Stomach smooth muscle (tissue), 2 donors: ENCODE data around the gene SPEG.

Source experiments
- H3K27ac ChIP-seq: one replicate; pipeline ENCODE4 v1.7.0; 2013; ENCODE audit warnings: mild to moderate bottlenecking, low read length, inconsistent platforms
- H3K27me3 ChIP-seq, 2 donors: one replicate each; pipeline ENCODE4 v1.7.0; 2013; ENCODE audit warnings: low read length in 2 of 2; ENCODE audit not compliant: insufficient read depth in 2 of 2, control insufficient read depth in 1 of 2
- H3K36me3 ChIP-seq, 2 donors: one replicate each; pipeline ENCODE4 v1.7.0; 2013; ENCODE audit warnings: low read length in 2 of 2; ENCODE audit not compliant: control insufficient read depth in 2 of 2, insufficient read depth in 2 of 2
- H3K4me1 ChIP-seq: one replicate; pipeline ENCODE4 v1.7.0; 2013; ENCODE audit warnings: low read length; ENCODE audit not compliant: control insufficient read depth, insufficient read depth
- H3K4me3 ChIP-seq, 2 donors: one replicate each; pipeline ENCODE4 v1.7.0; 2013; ENCODE audit warnings: low read length in 2 of 2
- H3K9ac ChIP-seq, 2 donors: one replicate each; pipeline ENCODE4 v1.7.0; 2013; ENCODE audit warnings: low read length in 2 of 2, mild to moderate bottlenecking in 1 of 2
- H3K9me3 ChIP-seq, 2 donors: one replicate each; pipeline ENCODE4 v1.7.0; 2013; ENCODE audit warnings: low read length in 2 of 2; ENCODE audit not compliant: control insufficient read depth in 2 of 2
- donor health status: healthy.
- donor health status: Pancreatic carcinoma.

SPEG gene

GRCh38 chr2:219536967-219537366 lies 102.3 kb downstream of the SPEG start:
- no peak overlapping the region for H3K4me3 ChIP-seq
- no peak overlapping the region for H3K27ac ChIP-seq
- H3K27me3 ChIP-seq = no peaks in the 10 kb centered on the region
- no peak overlapping the region for H3K9ac ChIP-seq
- peaks cover 10 to 12% of the 10 kb centered on the region in 2 donors for H3K36me3 ChIP-seq
- no peaks in the 10 kb centered on the region for H3K9me3 ChIP-seq
- H3K4me1 ChIP-seq = peaks cover 23% of the 10 kb centered on the region

DNA sequence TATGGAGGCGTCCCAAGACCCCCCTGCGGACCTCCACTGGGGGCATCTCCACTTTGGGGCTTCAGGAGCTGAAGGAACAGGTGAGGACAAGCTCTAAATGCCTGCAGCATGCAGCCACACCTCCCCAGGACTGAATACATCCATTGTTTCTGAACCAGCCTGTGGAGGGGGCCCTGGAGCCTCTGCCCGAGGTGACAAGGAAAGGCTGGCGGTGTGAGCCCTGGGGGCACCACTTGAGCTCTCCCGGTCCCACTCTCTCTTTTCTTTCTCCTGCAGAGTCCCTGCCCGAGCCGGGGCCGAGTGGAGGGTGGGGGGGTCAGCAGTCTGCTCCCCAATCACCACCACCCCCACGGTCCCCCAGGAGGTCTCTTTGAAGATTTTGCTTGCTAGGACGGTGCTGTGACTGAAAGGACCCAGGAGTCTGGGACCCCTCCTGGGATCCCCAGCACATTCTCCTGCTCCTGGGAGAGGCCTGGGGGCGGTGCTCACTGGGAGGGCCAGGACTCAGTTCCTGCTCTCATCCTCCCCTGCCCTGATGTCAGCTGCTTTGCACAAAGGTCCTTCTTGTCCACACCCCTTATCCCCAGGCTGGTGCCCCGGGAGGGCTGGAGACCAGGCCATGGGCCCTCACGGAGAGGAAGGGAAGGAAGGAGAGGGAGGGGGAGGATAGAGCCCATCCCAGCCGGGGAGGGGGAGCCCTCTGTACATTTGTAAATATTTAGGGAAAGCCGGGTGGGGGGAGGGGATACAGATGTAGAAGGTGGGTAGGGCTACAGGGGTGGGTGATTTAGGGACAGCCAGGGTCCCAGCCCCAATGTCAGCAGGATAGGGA lies 103.2 kb downstream of the SPEG start:
- Histone ChIP-seq H3K36me3 (peaks cover 10 to 12% of the 10 kb centered on the region in 2 donors), H3K4me1 (peaks cover 32% of the 10 kb centered on the region), H3K27me3 (no peaks in the 10 kb centered on the region), H3K9me3 (no peaks in the 10 kb centered on the region), H3K4me3 (no peak overlapping the region), H3K9ac (no peak overlapping the region), H3K27ac (no peak overlapping the region)

- Histone ChIP-seq H3K4me3 (no peak overlapping the region), H3K4me1 (peaks cover 35% of the 10 kb centered on the region), H3K27ac (no peak overlapping the region), H3K36me3 (peaks cover 10 to 12% of the 10 kb centered on the region in 2 donors), H3K9ac (no peak overlapping the region), H3K9me3 (no peaks in the 10 kb centered on the region), H3K27me3 (no peaks in the 10 kb centered on the region)
Observed at GRCh38 chr2:219538504-219538951, 103.9 kb downstream of the SPEG start.

GRCh38 chr2:219538956-219539788 lies 104.5 kb downstream of the SPEG start:
- H3K4me3 ChIP-seq = no peak overlapping the region
- no peak overlapping the region for H3K9ac ChIP-seq

GRCh38 chr2:219539926-219540678 lies 105.5 kb downstream of the SPEG start:
- Histone ChIP-seq H3K27ac (no peak overlapping the region), H3K4me1 (peaks cover 44% of the 10 kb centered on the region), H3K27me3 (no peaks in the 10 kb centered on the region), H3K9me3 (no peaks in the 10 kb centered on the region), H3K9ac (no peak overlapping the region), H3K4me3 (no peak overlapping the region), H3K36me3 (peaks cover 10 to 12% of the 10 kb centered on the region in 2 donors)

More at GRCh38 chr2:219538956-219539788, 104.5 kb downstream of the SPEG start:
- Histone ChIP-seq H3K36me3 (peaks cover 10 to 12% of the 10 kb centered on the region in 2 donors), H3K9me3 (no peaks in the 10 kb centered on the region), H3K27me3 (no peaks in the 10 kb centered on the region), H3K4me1 (peaks cover 38% of the 10 kb centered on the region), H3K27ac (no peak overlapping the region)

GRCh38 chr2:219540784-219541504 lies 106.3 kb downstream of the SPEG start:
- H3K27me3 ChIP-seq = no peaks in the 10 kb centered on the region
- H3K9me3 ChIP-seq = no peaks in the 10 kb centered on the region
- no peak overlapping the region for H3K9ac ChIP-seq
- H3K4me1 ChIP-seq = peaks cover 44% of the 10 kb centered on the region
- H3K36me3 ChIP-seq = peaks cover 10 to 12% of the 10 kb centered on the region in 2 donors
- H3K4me3 ChIP-seq = no peak overlapping the region
- no peak overlapping the region for H3K27ac ChIP-seq

DNA sequence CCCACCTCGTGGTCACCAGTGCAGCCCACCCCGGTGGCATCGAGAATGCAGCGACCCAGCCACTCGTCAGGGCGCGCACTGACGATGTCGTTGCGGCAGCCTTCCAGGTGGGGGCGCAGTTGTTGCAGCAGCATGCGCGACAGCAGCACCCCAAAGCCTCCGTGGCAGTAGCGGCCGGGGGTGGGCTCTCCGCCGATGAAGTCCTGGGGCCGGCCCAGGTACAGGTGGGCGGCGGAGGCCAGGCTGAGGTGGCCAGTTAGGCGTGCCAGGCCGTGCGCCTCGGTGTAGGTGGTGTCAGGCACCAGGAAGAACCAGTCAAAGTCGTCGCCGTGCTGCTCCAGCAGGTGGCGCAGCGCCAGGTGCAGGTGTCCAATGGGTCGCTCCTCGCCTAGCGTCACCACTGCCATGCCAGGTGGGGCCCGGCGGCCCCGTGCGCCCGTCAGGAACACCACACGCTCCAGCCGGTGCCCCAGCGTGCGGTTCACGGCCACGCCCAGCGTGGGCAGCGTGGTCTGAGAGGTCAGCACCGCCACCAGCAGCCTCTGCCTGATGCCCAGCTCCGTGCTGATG lies 107.1 kb downstream of the SPEG start:
- H3K36me3 ChIP-seq = peaks cover 10 to 12% of the 10 kb centered on the region in 2 donors
- no peaks in the 10 kb centered on the region for H3K9me3 ChIP-seq
- H3K27ac ChIP-seq = no peak overlapping the region
- H3K4me1 ChIP-seq = peaks cover 44% of the 10 kb centered on the region
- H3K27me3 ChIP-seq = no peaks in the 10 kb centered on the region
- peak overlapping the region; percentile 4 to 80 for H3K4me3 ChIP-seq
- no peak overlapping the region for H3K9ac ChIP-seq

DNA sequence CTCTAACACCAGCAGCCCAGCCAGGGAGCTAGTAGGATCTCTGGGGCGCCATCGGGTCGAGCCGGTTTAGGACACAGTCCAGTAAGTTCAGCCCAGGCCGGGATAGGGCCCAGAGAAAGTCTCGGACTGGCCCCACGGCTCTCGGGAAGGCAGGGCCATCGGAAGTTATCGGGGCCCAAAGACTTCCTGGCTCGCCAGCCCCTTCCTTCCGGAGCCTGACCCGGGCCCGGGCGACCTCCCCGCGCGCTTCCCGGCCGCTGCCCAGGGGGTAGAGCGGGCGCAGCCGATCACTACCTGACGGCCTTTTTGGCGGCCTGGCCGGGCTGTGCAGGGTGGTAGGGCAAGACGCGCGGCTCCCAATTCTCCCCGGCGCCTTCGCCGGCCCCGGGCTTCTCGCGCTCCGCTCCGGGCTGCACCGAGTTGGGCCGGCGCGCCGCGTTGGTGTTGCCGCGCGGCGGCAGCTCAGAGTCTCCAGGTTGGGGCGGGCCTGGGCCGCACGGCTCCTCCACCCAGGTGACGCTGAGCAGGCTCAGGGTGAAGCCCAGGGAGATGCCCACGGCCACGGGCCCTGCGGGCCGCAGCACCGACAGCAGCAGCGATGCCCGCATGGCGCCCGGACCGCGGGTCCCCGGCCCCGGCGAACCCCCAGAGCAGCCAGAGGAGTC lies 108.4 kb downstream of the SPEG start:
- Histone ChIP-seq H3K27me3 (no peaks in the 10 kb centered on the region), H3K4me1 (peaks cover 40% of the 10 kb centered on the region)

DNA sequence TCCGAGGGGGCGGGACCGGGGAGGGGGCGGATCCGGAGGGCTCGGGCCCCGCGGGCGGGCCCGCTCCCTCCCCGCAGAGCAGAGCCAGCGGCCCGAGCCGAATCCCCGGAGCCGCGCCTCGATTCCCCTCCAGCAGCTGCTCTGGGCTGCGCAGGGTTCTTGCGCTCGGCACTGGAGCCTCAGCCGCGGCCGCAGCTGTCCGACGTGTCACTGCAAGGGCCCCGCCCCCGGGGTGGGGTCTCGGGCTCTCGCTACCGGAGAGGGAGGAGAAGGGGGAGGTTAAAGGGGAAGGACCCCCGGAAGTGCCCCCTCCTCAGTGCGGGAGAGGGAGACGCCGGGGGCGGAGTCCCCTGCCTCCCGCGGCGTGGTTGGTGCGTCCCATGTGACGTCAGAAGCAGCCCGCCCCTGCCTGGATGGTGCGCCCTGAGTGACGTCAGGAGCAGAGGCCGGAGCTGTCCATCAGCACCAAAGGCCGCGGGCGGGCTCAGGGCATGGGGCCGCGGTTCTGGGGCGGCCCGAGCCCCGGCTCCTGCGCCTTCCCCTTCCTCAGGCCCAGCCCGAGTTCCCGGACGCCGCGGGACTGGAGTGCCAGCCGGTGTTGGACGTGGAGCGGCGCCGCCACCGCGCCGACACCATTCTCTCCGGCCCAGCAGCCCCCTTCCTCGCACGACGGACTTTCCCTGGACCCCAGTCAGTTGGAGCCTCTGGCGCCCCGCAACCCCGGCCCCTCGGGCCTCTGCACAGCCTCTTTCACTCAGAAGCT lies 109.1 kb downstream of the SPEG start, which contains the start of the genes CHPF and TMEM198:
CHPF (minus strand) TSS at position 214 of the 763 bp plus-strand sequence. CDS start 271 bp downstream, outside the sequence.
TMEM198 (plus strand) TSS at position 433 of the 763 bp plus-strand sequence. CDS start 700 bp downstream, outside the sequence.
- no peaks in the 10 kb centered on the region for H3K9me3 ChIP-seq
- H3K9ac ChIP-seq = peak within 1 kb of the TSS; percentile 57 to 74
- peaks cover 10 to 13% of the 10 kb centered on the region in 2 donors for H3K36me3 ChIP-seq
- H3K4me1 ChIP-seq = peaks cover 34% of the 10 kb centered on the region
- peak within 1 kb of the TSS; percentile 78 for H3K27ac ChIP-seq
- no peaks in the 10 kb centered on the region for H3K27me3 ChIP-seq
- H3K4me3 ChIP-seq = peak within 1 kb of the TSS; percentile 63 to 80

More for the DNA sequence above, 108.4 kb downstream of the SPEG start:
- Histone ChIP-seq H3K9me3 (no peaks in the 10 kb centered on the region), H3K9ac (peak overlapping the region; percentile 29 to 72), H3K27ac (peak overlapping the region; percentile 78), H3K4me3 (peak overlapping the region; percentile 47 to 80), H3K36me3 (peaks cover 10 to 12% of the 10 kb centered on the region in 2 donors)
